Measurements from ENCODE around the gene ELF1.

GRCh38 chr13:40982772-40983171 lies 36.3 kb downstream of the ELF1 start:
- TF ChIP-seq CTCF (IDR thresholded peaks at IDR 0.05) = no peak
- no peak for TF ChIP-seq ERG (CRISPR knock-in tag; IDR thresholded peaks at IDR 0.05)
- TF ChIP-seq ELF4 (CRISPR knock-in tag; IDR thresholded peaks at IDR 0.05; ENCODE audit: low read depth) = no peak
- TF ChIP-seq CREB1 (CRISPR knock-in tag; IDR thresholded peaks at IDR 0.05) = no peak
- TF ChIP-seq ZNF121 (CRISPR knock-in tag; IDR thresholded peaks at IDR 0.05) = no peak
- no peak for TF ChIP-seq E2F4 (CRISPR knock-in tag; IDR thresholded peaks at IDR 0.05; ENCODE audit: borderline replicate concordance, low read depth)
- no peak for TF ChIP-seq ETV6 (CRISPR knock-in tag; IDR thresholded peaks at IDR 0.05)
- no peak for TF ChIP-seq MLX (CRISPR knock-in tag; IDR thresholded peaks at IDR 0.05)
- TF ChIP-seq FOXJ3 (CRISPR knock-in tag; IDR thresholded peaks at IDR 0.05; ENCODE audit: borderline replicate concordance) = no peak
- TF ChIP-seq TEAD4 (CRISPR knock-in tag; IDR thresholded peaks at IDR 0.05) = no peak
- no peak for TF ChIP-seq FOXP1 (CRISPR knock-in tag; IDR thresholded peaks at IDR 0.05; ENCODE audit: borderline replicate concordance)
- TF ChIP-seq ZNF263 (CRISPR knock-in tag; IDR thresholded peaks at IDR 0.05; ENCODE audit: low read depth) = no peak
- no peak for TF ChIP-seq USF2 (CRISPR knock-in tag; IDR thresholded peaks at IDR 0.05)

Data from WTC11 (cell line).